HEK293 (cell line): ENCODE data around the gene TAF15.

Experiments used
- CTCF ChIA-PET: fragments of 350-600 bp; formaldehyde crosslinking; extraction: SDS; loops from one replicate; lab custom pipeline; 2021; ENCODE audit warnings: antibody characterized with exemption; lab: Yijun Ruan, JAX
- POLR2A ChIA-PET: fragments of 300-600 bp; formaldehyde crosslinking; extraction: SDS; loops from one replicate; lab custom pipeline; 2020; ENCODE audit warnings: antibody characterized with exemption, inconsistent platforms; lab: Yijun Ruan, JAX
- H3K27ac ChIP-seq: fragments of 200-500 bp; sonication (Bioruptor generic); 2 replicates; pipeline ENCODE4 v1.5.1; 2014; ENCODE audit warnings: low read depth, low read length, control low read depth, inconsistent platforms; ENCODE audit errors: extremely low read depth
- H3K36me3 ChIP-seq, 2 experiments: fragments of 200-500 bp in 1 of 2; sonication (Bioruptor generic) in 1 of 2; 1 replicate in 1 of 2; 2 replicates in 1 of 2; pipeline ENCODE4 v1.5.1; 2014 to 2017; ENCODE audit warnings: inconsistent platforms in 2 of 2, low read length in 2 of 2; ENCODE audit not compliant: control insufficient read depth in 2 of 2, insufficient read depth in 1 of 2
- H3K4me1 ChIP-seq: fragments of 200-500 bp; sonication (Bioruptor generic); 2 replicates; pipeline ENCODE4 v1.5.1; 2014; ENCODE audit warnings: mild to moderate bottlenecking, low read length, inconsistent platforms; ENCODE audit not compliant: control insufficient read depth, insufficient read depth
- H3K4me3 ChIP-seq: 2 replicates; pipeline ENCODE4 v1.5.1; 2011; ENCODE audit warnings: low read depth, mild to moderate bottlenecking, control low read depth, low read length, moderate library complexity
- H3K9me3 ChIP-seq: fragments of 200-500 bp; sonication (Bioruptor generic); 2 replicates; pipeline ENCODE4 v1.5.1; 2014; ENCODE audit warnings: low read depth, low read length, inconsistent platforms; ENCODE audit not compliant: control insufficient read depth, insufficient read depth
- EGR2 ChIP-seq: fragments of 450-650 bp; formaldehyde crosslinking; IDR thresholded peaks from 2 replicates; pipeline ENCODE4 v1.5.1; 2016; ENCODE audit warnings: low read depth, missing biosample characterization, missing genetic modification characterization
- GLI4 ChIP-seq: fragments of 450-650 bp; formaldehyde crosslinking; IDR thresholded peaks from 2 replicates; pipeline ENCODE4 v1.5.1; 2016; ENCODE audit warnings: missing biosample characterization, missing genetic modification characterization
- KLF1 ChIP-seq: fragments of 450-650 bp; formaldehyde crosslinking; IDR thresholded peaks from 2 replicates; pipeline ENCODE4 v1.5.1; 2016; ENCODE audit warnings: missing biosample characterization, missing genetic modification characterization
- KLF10 ChIP-seq: fragments of 450-650 bp; IDR thresholded peaks from 2 replicates; pipeline ENCODE4 v1.5.1; 2018; ENCODE audit warnings: missing biosample characterization, mild to moderate bottlenecking, missing genetic modification characterization
- KLF9 ChIP-seq: fragments of 450-650 bp; formaldehyde crosslinking; IDR thresholded peaks from 2 replicates; pipeline ENCODE4 v1.5.1; 2016; ENCODE audit warnings: missing biosample characterization, missing genetic modification characterization, low read depth
- PRDM6 ChIP-seq: fragments of 450-650 bp; formaldehyde crosslinking; IDR thresholded peaks from 2 replicates; pipeline ENCODE4 v1.5.1; 2017; ENCODE audit warnings: missing biosample characterization, missing genetic modification characterization
- ZFHX2 ChIP-seq: fragments of 450-650 bp; formaldehyde crosslinking; conservative IDR thresholded peaks from 2 replicates; pipeline ENCODE4 v1.5.1; 2016; ENCODE audit warnings: missing biosample characterization, missing genetic modification characterization
- ZNF239 ChIP-seq: fragments of 450-650 bp; formaldehyde crosslinking; IDR thresholded peaks from 2 replicates; pipeline ENCODE4 v1.5.1; 2016; ENCODE audit warnings: missing biosample characterization, missing genetic modification characterization
- ZNF266 ChIP-seq: fragments of 450-650 bp; formaldehyde crosslinking; IDR thresholded peaks from 2 replicates; pipeline ENCODE4 v1.5.1; 2016; ENCODE audit warnings: missing biosample characterization, missing genetic modification characterization, low read depth
- ZNF391 ChIP-seq: fragments of 450-650 bp; formaldehyde crosslinking; IDR thresholded peaks from 2 replicates; pipeline ENCODE4 v1.5.1; 2016; ENCODE audit warnings: low read depth, missing biosample characterization, missing genetic modification characterization, borderline replicate concordance
- ZNF488 ChIP-seq: fragments of 450-650 bp; formaldehyde crosslinking; IDR thresholded peaks from 2 replicates; pipeline ENCODE4 v1.5.1; 2016; ENCODE audit warnings: missing biosample characterization, missing genetic modification characterization
- ZNF518A ChIP-seq: fragments of 450-650 bp; formaldehyde crosslinking; conservative IDR thresholded peaks from 2 replicates; pipeline ENCODE4 v1.5.1; 2016; ENCODE audit warnings: low read depth, missing biosample characterization, missing genetic modification characterization
- ZNF521 ChIP-seq: fragments of 450-650 bp; formaldehyde crosslinking; IDR thresholded peaks from 2 replicates; pipeline ENCODE4 v1.5.1; 2017; ENCODE audit warnings: missing biosample characterization, mild to moderate bottlenecking, missing genetic modification characterization
- ZNF626 ChIP-seq: fragments of 450-650 bp; sonication (Bioruptor Pico); formaldehyde crosslinking; IDR thresholded peaks from 2 replicates; pipeline ENCODE4 v1.5.1; 2018; ENCODE audit warnings: missing biosample characterization, missing genetic modification characterization, inconsistent platforms
- ZNF768 ChIP-seq: fragments of 450-650 bp; formaldehyde crosslinking; IDR thresholded peaks from 2 replicates; pipeline ENCODE4 v1.5.1; 2018; ENCODE audit warnings: missing biosample characterization, mild to moderate bottlenecking, missing genetic modification characterization
- ZNF843 ChIP-seq: fragments of 450-650 bp; formaldehyde crosslinking; IDR thresholded peaks from 2 replicates; pipeline ENCODE4 v1.5.1; 2016; ENCODE audit warnings: missing biosample characterization, missing genetic modification characterization
- ZSCAN30 ChIP-seq: fragments of 450-650 bp; IDR thresholded peaks from 2 replicates; pipeline ENCODE4 v1.5.1; 2018; ENCODE audit warnings: missing biosample characterization, mild to moderate bottlenecking, missing genetic modification characterization, moderate library complexity

The TAF15 gene

DNA sequence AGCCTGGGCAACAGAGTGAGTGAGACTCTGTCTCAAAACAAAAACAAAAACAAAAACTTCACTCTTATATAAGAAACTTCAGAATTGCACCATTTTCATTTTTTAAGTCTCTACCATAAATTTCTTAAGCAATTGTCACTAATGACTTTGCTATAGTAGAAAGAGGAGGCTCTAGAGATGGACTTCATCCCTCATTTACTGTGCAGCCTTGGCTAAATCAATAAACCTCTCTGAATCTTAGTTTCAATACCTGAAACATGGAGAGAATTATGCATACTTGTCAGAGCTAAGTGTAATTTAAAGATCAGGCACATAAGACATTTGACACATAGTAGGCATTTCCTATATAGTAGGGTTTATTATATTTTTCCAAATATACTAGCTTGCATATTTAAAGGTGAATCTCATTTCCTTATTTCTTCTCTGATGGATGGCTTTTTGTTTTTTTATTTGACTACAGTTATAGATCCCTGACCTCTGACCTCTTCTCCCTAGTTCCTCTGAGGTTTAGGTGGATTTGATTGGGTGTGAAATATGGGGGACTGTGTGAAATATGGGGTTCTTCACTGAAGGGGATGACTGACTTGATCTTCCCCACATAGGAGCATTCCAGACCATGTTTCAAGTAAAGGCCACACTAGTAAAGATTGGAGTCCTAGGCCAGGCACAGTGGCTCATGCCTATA lies 68.2 kb downstream of the TAF15 start:
- POLR2A ChIA-PET = no interaction called here
- Histone ChIP-seq H3K4me3 (no peak overlapping the region), H3K27ac (no peak overlapping the region), H3K36me3 (no peaks in the 10 kb centered on the region), H3K9me3 (no peaks in the 10 kb centered on the region), H3K4me1 (no peaks in the 10 kb centered on the region)
- no peak for TF ChIP-seq KLF9 (tag by site-specific recombination)
- peak; percentile 48; the same call in 1 of the 2 replicates for TF ChIP-seq ZNF768 (tag by site-specific recombination)
- CTCF ChIA-PET = interaction anchor here (0.6 to 1.8 kb wide), 5 partner anchors 27 to 607 kb away, joined by 3 to 8 read pairs (median 3); no protein-coding TSS in a partner anchor

DNA sequence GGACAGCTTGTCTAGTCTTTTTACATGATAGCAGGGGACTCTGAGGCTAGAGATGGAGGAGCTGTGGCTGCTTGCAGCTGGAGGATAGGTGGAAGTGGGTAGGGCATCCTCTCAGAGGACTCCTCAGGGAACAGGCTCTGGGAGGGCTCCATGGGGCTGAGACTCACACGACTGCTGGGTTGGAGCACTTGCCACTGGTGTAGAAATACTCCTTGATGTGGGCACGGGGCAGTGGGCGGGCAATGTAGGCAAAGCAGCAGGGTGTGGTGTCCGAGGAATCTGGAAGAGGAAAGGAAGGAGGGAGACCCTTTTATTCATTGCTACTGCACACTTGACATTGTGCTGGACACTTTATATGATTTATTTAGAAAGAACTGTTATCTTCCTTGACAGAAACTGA lies 69.1 kb downstream of the TAF15 start:
- CTCF ChIA-PET = interaction anchor here (0.8 to 1.1 kb wide), 2 partner anchors 28 to 31 kb away, joined by 3 to 5 read pairs; no protein-coding TSS in a partner anchor

GRCh38 chr17:35879773-35880654 lies 70.7 kb downstream of the TAF15 start, which contains the start of gene CCL5:
CCL5 (minus strand) TSS chr17:35880360.
- no peak within 1 kb of the TSS for H3K4me3 ChIP-seq
- TF ChIP-seq KLF1 (no peak), KLF10 (tag by site-specific recombination) (no peak), ZNF843 (tag by site-specific recombination) (no peak), PRDM6 (tag by site-specific recombination) (no peak), ZFHX2 (no peak)
- ChIA-PET POLR2A (interaction anchor here (0.6 kb wide), 1 partner anchor 21 kb away, joined by 3 read pairs; no protein-coding TSS in a partner anchor), CTCF (interaction anchor here (0.6 kb wide), 2 partner anchors 282 to 1415 kb away, joined by 3 read pairs; no protein-coding TSS in a partner anchor)
- no peaks in the 10 kb centered on the region for H3K4me1 ChIP-seq
- no peaks in the 10 kb centered on the region for H3K9me3 ChIP-seq
- no peak within 1 kb of the TSS for H3K27ac ChIP-seq
- no peaks in the 10 kb centered on the region for H3K36me3 ChIP-seq

More for the DNA sequence above, 69.1 kb downstream of the TAF15 start:
- H3K27ac ChIP-seq = no peak overlapping the region
- H3K36me3 ChIP-seq = no peaks in the 10 kb centered on the region
- POLR2A ChIA-PET = interaction anchor here (0.5 kb wide), 1 partner anchor 667 kb away, joined by 5 read pairs; the partner anchor contains the start of gene GGNBP2
- TF ChIP-seq ZSCAN30 (tag by site-specific recombination) (no peak), ZFHX2 (peak; percentile 55), EGR2 (tag by site-specific recombination) (peak; percentile 52), GLI4 (tag by site-specific recombination) (no peak)
- TF ChIP-seq, all 188 proteins: peak for 2
- no peaks in the 10 kb centered on the region for H3K9me3 ChIP-seq
- H3K4me1 ChIP-seq = no peaks in the 10 kb centered on the region
- no peak overlapping the region for H3K4me3 ChIP-seq

GRCh38 chr17:35889241-35889640 lies 80.0 kb downstream of the TAF15 start:
- Histone ChIP-seq H3K36me3 (no peaks in the 10 kb centered on the region), H3K27ac (no peak overlapping the region), H3K4me3 (no peak overlapping the region), H3K9me3 (no peaks in the 10 kb centered on the region), H3K4me1 (peaks cover 13% of the 10 kb centered on the region)
- ChIA-PET CTCF (interaction anchor here (0.9 to 1.2 kb wide), 3 partner anchors 13 to 260 kb away, joined by 3 read pairs; no protein-coding TSS in a partner anchor), POLR2A (interaction anchor here (0.6 to 1.1 kb wide), 2 partner anchors 56 to 80 kb away, joined by 3 read pairs; partner anchors contain the start of gene TAF15)
- TF ChIP-seq ZNF518A (tag by site-specific recombination) (no peak), ZNF391 (tag by site-specific recombination) (no peak), ZNF266 (tag by site-specific recombination) (no peak), ZNF239 (tag by site-specific recombination) (no peak), ZNF488 (tag by site-specific recombination) (no peak), ZNF521 (tag by site-specific recombination) (no peak), ZNF626 (tag by site-specific recombination) (no peak)
